Uterus (tissue), 4 donors: ENCODE data around the gene CBX8. TPM values are rescaled to one million over a fixed set of nuclear protein-coding genes. Genes with fewer than 3 reads are reported as not detected.

Experiments used
- DNase-seq, 2 donors: peaks; one replicate each; pipeline ENCODE4 v3.0.0-alpha.2; 2019 to 2020
- H3K27ac ChIP-seq, 2 donors: fragments of 200-600 bp; sonication (generic); 1 replicate in 1 of 2; 2 replicates in 1 of 2; pipeline ENCODE4 v1.5.1; 2016 to 2018
- H3K27me3 ChIP-seq, 2 donors: fragments of 200-600 bp; sonication (generic); one replicate each; pipeline ENCODE4 v1.5.1; 2018 to 2019; ENCODE audit warnings: control low read depth in 1 of 2
- H3K36me3 ChIP-seq, 2 donors: fragments of 200-600 bp; sonication (generic); one replicate each; pipeline ENCODE4 v1.5.1; 2019; ENCODE audit warnings: control low read depth in 1 of 2
- H3K4me1 ChIP-seq, 2 donors: fragments of 200-600 bp; sonication (generic); one replicate each; pipeline ENCODE4 v1.5.1; 2018 to 2019; ENCODE audit warnings: control low read depth in 1 of 2
- H3K4me3 ChIP-seq, 2 donors: fragments of 200-600 bp; sonication (generic); 1 replicate in 1 of 2; 2 replicates in 1 of 2; pipeline ENCODE4 v1.5.1; 2018 to 2019; ENCODE audit warnings: mild to moderate bottlenecking in 1 of 2
- H3K9me3 ChIP-seq, 2 donors: fragments of 200-600 bp; sonication (generic); one replicate each; pipeline ENCODE4 v1.5.1; 2019; ENCODE audit warnings: control low read depth in 1 of 2
- CTCF ChIP-seq, 4 experiments: fragments of 200-600 bp in 2 of 4; fragments of 450-650 bp in 2 of 4; sonication (generic) in 2 of 4; IDR thresholded peaks; one replicate each; pipeline ENCODE4 v1.5.1; 2016 to 2019; ENCODE audit warnings: antibody characterized with exemption in 4 of 4, mild to moderate bottlenecking in 2 of 4, moderate library complexity in 1 of 4
- POLR2A ChIP-seq, 2 donors: fragments of 450-650 bp; IDR thresholded peaks; one replicate each; pipeline ENCODE4 v1.6.1; 2016; ENCODE audit warnings: antibody characterized with exemption in 2 of 2, mild to moderate bottlenecking in 1 of 2, moderate library complexity in 1 of 2
- intact Hi-C: fragments of 100-400 bp; cut with DNase I; formaldehyde crosslinking; loops from one replicate; pipeline ENCODE4 v1.15.1; 2023; ENCODE audit warnings: low total_unique reads
- total RNA-seq, 4 donors: library from RNA; depleted of rRNA in 3 of 4; stranded (reverse); fragments of >200 nt in 3 of 4; gene quantifications; one replicate each; pipeline versions ENCODE4 v1.1.0 to v1.2.4, GENCODE V29; 2014 to 2023
- donor health status: DM: yes; HTN: yes; CAD: no.

Gene CBX8
- total RNA-seq, 4 donors from 2014 or later, result 1.8 to 10.7 (median 2.6) TPM; not detected in 1

- H3K27ac ChIP-seq, result no peak overlapping the region
- peaks cover 0 to 10% of the 10 kb centered on the region in 2 donors for H3K4me1 ChIP-seq
- no peaks in the 10 kb centered on the region for H3K9me3 ChIP-seq
- intact Hi-C loops, result no loop called here
- no peak for DNase-seq
- no peak for TF ChIP-seq POLR2A (IDR thresholded peaks at IDR 0.05)
- H3K4me3 ChIP-seq, result no peak overlapping the region
- no peaks in the 10 kb centered on the region for H3K36me3 ChIP-seq
- peaks cover 17 to 26% of the 10 kb centered on the region in 2 donors for H3K27me3 ChIP-seq
These were observed 10.7 kb downstream of the CBX8 start for GRCh38 chr17:79785900-79786810.

- Histone ChIP-seq H3K9me3 (no peaks in the 10 kb centered on the region), H3K4me3 (no peak overlapping the region), H3K27ac (no peak overlapping the region), H3K27me3 (peaks cover 9 to 17% of the 10 kb centered on the region in 2 donors), H3K4me1 (peaks cover 0 to 8% of the 10 kb centered on the region in 2 donors), H3K36me3 (no peaks in the 10 kb centered on the region)
- intact Hi-C loops, result no loop called here
- no peak for DNase-seq
- no peak for TF ChIP-seq CTCF (IDR thresholded peaks at IDR 0.05)
- TF ChIP-seq POLR2A (IDR thresholded peaks at IDR 0.05), result no peak
These were observed 11.6 kb downstream of the CBX8 start for GRCh38 chr17:79785017-79785899.

- H3K9me3 ChIP-seq, result no peaks in the 10 kb centered on the region
- DNase-seq, result no peak
- H3K27ac ChIP-seq, result no peak overlapping the region
- no peaks in the 10 kb centered on the region for H3K36me3 ChIP-seq
- H3K27me3 ChIP-seq, result peaks cover 1 to 10% of the 10 kb centered on the region in 2 donors
- TF ChIP-seq CTCF (IDR thresholded peaks at IDR 0.05) (no peak), POLR2A (IDR thresholded peaks at IDR 0.05) (no peak)
- no peak overlapping the region for H3K4me3 ChIP-seq
- no peaks in the 10 kb centered on the region for H3K4me1 ChIP-seq
- intact Hi-C loops, result no loop called here
These were observed 12.4 kb downstream of the CBX8 start for GRCh38 chr17:79784353-79785016.

- Histone ChIP-seq H3K4me3 (no peak overlapping the region), H3K9me3 (no peaks in the 10 kb centered on the region), H3K36me3 (no peaks in the 10 kb centered on the region), H3K27ac (no peak overlapping the region), H3K4me1 (no peaks in the 10 kb centered on the region), H3K27me3 (peaks cover 0 to 4% of the 10 kb centered on the region in 2 donors)
- intact Hi-C loops, result no loop called here
- no peak for DNase-seq
- no peak for TF ChIP-seq CTCF (IDR thresholded peaks at IDR 0.05)
- no peak for TF ChIP-seq POLR2A (IDR thresholded peaks at IDR 0.05)
These were observed 13.0 kb downstream of the CBX8 start for GRCh38 chr17:79783891-79784290.
